Activated naive CD4-positive, alpha-beta T cell treated with anti-CD3 and anti-CD28 coated beads for 36 hours (primary cell): ENCODE measurements around the gene VSX1. TPM values are rescaled to one million over a fixed set of nuclear protein-coding genes. Genes with fewer than 3 reads are reported as not detected.

Experiments used
- CTCF ChIA-PET: fragments of 350-600 bp; sonication (Branson Sonifier 250); formaldehyde crosslinking; loops from one replicate; lab custom pipeline; 2021; ENCODE audit warnings: antibody characterized with exemption; lab: Charles Lee
- DNase-seq: peaks from one replicate; pipeline ENCODE4 v3.0.0-alpha.2; 2020
- H3K27ac Mint-ChIP-seq: one replicate; pipeline ENCODE4 v1.8.0; 2021; ENCODE audit warnings: mild to moderate bottlenecking, mixed read lengths
- H3K27me3 Mint-ChIP-seq: one replicate; pipeline ENCODE4 v1.8.0; 2021; ENCODE audit warnings: low read depth, mixed read lengths
- H3K36me3 Mint-ChIP-seq: one replicate; pipeline ENCODE4 v1.8.0; 2021; ENCODE audit warnings: low read depth, mixed read lengths
- H3K4me1 Mint-ChIP-seq: one replicate; pipeline ENCODE4 v1.8.0; 2021; ENCODE audit warnings: low read depth, mixed read lengths
- H3K4me3 Mint-ChIP-seq: one replicate; pipeline ENCODE4 v1.8.0; 2021; ENCODE audit warnings: mild to moderate bottlenecking, moderate library complexity, mixed read lengths
- H3K9me3 Mint-ChIP-seq: one replicate; pipeline ENCODE4 v1.8.0; 2021; ENCODE audit warnings: mixed read lengths
- intact Hi-C: fragments of 100-400 bp; cut with micrococcal nuclease; formaldehyde crosslinking; loops from one replicate; pipeline ENCODE4 v1.15.1; 2023
- total RNA-seq, 2 experiments: library from RNA; stranded (reverse); gene quantifications; one replicate each; pipeline ENCODE4 v1.2.3, GENCODE V29; 2021

VSX1 gene
- total RNA-seq, 2 experiments from 2014 or later: not detected

DNA sequence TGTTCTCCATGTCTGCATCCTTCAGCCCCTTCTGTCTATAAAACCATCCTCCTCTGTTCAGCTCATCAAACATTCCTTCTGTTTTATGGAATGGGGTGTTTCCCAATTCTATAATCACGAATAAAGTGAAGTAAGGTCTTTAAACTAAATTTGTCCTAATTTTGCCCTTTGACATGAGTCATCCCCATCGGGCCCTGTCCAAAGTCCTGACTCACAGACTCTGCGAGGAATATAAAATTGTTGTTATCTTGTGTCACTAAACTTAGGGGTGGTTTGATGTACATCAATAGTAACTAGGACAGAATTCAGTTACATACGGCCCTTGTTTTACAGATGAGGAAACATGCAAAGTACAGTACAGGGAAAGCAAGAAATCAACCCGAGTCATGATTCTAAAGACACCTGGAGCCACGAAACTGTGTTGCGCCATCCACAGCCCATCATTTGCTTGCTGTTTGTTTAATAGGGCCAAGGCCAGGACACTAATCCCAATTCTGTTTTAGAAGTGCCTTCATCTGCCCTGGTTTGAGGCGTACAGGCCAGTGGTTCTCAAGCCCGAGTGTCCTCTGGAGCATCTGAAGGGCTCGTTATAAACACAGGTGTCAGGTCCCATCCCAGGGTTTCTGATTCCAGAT is 26.8 kb downstream of the VSX1 start:
- CTCF ChIA-PET: interaction anchor here (0.6 to 2.6 kb wide), 4 partner anchors 9 to 61 kb away, joined by 3 to 15 read pairs (median 5); no protein-coding TSS in a partner anchor

DNA sequence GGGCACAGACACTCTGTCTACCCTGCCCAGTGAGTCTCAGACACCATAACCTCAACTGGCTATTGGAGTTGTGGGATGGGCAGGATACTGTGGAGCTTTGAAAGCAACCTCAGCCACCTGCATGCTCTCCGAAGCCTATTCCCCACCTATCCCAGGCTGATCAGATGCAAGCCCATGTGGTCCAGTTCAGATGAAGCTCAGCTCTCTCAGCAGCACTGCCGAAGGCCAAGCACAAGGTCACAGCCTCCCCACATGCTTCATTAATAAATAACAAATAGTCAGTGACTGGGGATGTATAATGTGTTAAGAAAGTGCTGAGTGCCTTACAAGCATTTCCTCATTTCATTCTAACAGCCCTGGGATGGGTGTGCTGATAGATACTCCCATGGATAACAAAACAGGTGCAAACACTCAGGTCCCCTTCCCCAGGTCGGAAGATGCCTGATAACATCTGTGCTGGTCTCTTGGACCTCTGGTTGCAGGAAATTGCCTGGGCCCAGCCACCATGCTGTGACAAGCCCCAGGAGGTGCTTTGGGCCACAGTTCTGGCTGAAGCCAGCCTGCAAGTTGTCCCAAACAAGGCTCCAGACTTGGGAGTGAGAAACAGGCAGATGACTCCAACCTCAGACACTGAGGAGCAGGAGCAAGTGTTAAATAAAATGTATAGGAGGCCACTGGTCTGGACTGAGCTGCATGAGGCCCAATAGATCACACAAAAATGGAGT is 27.7 kb downstream of the VSX1 start:
- intact Hi-C loops: loop anchor here (10.0 kb wide), 1 partner anchor 1689 kb away; the partner anchor contains the start of gene GZF1
- no peak for DNase-seq
- H3K27me3 Mint-ChIP-seq: no peaks in the 10 kb centered on the region
- no peaks in the 10 kb centered on the region for H3K9me3 Mint-ChIP-seq
- no peak overlapping the region for H3K27ac Mint-ChIP-seq
- H3K4me1 Mint-ChIP-seq: peaks cover 58% of the 10 kb centered on the region
- H3K4me3 Mint-ChIP-seq: no peak overlapping the region
- CTCF ChIA-PET: interaction anchor here (0.5 to 2.6 kb wide), 5 partner anchors 10 to 417 kb away, joined by 3 to 15 read pairs (median 4); no protein-coding TSS in a partner anchor
- no peaks in the 10 kb centered on the region for H3K36me3 Mint-ChIP-seq

More for the DNA sequence above, 26.8 kb downstream of the VSX1 start:
- no peak overlapping the region for H3K4me3 Mint-ChIP-seq
- peak; percentile 25 for DNase-seq
- no peaks in the 10 kb centered on the region for H3K36me3 Mint-ChIP-seq
- intact Hi-C loops: loop anchor here (5.0 to 10.0 kb wide), 2 partner anchors 352 to 1690 kb away; partner anchors contain the start of genes GINS1 and GZF1
- peaks cover 58% of the 10 kb centered on the region for H3K4me1 Mint-ChIP-seq
- H3K27me3 Mint-ChIP-seq: no peaks in the 10 kb centered on the region
- H3K9me3 Mint-ChIP-seq: no peaks in the 10 kb centered on the region
- no peak overlapping the region for H3K27ac Mint-ChIP-seq

DNA sequence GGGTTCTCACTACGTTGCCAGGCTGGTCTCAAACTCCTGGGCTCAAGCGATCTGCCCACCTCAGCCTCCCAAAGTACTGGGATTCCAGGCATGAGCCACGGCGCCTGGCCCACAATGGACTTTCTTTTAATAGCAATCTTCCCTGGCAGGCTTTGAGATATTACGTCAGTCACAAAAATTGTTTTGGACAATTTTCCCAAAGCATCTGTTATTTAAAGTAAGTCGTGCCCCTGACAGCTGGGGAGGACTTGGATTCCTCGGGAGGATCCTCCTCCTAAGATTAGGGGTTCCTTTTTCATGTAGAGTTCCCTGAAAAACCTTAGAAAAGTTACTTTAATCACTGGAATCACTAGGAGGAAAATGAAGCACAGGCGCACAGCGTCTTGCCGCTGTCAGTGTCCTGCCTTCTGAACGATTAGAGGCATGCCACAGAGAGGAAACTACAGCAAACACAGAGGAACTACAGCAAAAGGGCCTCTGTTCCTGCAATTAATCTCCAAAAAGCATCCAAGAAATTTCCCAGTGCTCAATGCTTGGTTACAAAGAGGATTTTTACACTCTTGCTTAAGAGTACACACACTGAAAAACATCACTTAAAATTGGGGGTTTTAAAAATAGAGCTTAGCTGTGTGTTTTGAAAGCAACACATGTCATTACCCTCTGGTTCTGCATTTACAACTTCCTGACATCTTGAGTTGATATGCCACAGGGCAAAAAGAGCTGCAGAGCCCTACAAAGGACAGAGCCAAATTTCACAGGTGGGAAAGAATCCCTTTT is 28.5 kb downstream of the VSX1 start:
- Mint-ChIP-seq H3K4me3 (no peak overlapping the region), H3K9me3 (no peaks in the 10 kb centered on the region), H3K4me1 (peaks cover 55% of the 10 kb centered on the region), H3K27ac (no peak overlapping the region), H3K36me3 (no peaks in the 10 kb centered on the region), H3K27me3 (no peaks in the 10 kb centered on the region)
- no peak for DNase-seq
- intact Hi-C loops: loop anchor here (10.0 kb wide), 1 partner anchor 1689 kb away; the partner anchor contains the start of gene GZF1
- CTCF ChIA-PET: interaction anchor here (0.6 to 2.6 kb wide), 5 partner anchors 10 to 562 kb away, joined by 3 to 15 read pairs (median 4); no protein-coding TSS in a partner anchor

DNA sequence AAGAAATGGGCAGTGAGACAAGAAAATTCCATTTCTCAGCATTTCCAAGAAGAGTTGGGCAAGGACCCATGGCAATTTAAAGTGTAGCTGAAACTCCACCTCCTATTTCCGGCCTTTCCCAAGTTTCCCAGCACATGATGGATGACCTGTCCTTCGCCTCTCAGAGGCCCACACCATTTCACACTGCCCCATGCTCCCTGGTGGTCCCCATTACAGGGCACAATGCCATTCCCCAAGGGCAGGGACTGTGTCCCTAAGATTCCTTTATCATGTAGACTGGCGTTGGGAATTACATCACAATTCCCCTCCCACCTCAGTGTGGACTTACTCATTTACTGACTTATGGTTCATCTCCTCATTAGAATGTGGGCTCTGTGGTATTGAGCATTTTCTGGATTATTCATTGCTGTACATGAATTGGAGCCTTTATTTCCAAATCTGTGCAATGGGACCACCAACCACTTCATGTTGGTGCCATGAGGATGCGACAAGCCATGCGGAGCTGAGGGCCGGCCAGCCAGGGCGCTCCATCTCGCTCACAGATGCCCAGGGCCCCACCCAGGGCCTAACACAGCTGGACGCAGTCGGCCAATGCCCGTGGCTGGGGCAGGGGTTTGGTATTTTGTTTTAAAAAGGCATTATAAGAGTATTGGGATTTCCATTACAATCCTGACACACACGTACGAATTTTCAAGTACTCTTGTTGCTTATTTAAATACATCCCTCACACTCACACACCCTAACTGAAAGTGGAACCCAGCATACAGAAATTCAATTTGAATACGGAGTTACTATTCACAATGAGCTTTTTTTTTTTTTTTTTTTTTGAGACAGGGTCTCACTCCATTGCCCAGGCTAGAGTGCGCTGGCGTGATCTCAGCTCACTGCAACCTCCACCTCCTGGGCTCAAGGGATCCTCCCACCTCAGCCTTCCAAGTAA is 29.4 kb downstream of the VSX1 start:
- Mint-ChIP-seq H3K27me3 (no peaks in the 10 kb centered on the region), H3K4me3 (no peak overlapping the region), H3K36me3 (no peaks in the 10 kb centered on the region), H3K9me3 (no peaks in the 10 kb centered on the region), H3K27ac (no peak overlapping the region), H3K4me1 (peaks cover 59% of the 10 kb centered on the region)
- CTCF ChIA-PET: interaction anchor here (0.6 to 2.6 kb wide), 3 partner anchors 58 to 563 kb away, joined by 3 to 15 read pairs (median 4); no protein-coding TSS in a partner anchor
- DNase-seq: no peak
- intact Hi-C loops: loop anchor here (10.0 kb wide), 1 partner anchor 1688 kb away; the partner anchor contains the start of gene GZF1

DNA sequence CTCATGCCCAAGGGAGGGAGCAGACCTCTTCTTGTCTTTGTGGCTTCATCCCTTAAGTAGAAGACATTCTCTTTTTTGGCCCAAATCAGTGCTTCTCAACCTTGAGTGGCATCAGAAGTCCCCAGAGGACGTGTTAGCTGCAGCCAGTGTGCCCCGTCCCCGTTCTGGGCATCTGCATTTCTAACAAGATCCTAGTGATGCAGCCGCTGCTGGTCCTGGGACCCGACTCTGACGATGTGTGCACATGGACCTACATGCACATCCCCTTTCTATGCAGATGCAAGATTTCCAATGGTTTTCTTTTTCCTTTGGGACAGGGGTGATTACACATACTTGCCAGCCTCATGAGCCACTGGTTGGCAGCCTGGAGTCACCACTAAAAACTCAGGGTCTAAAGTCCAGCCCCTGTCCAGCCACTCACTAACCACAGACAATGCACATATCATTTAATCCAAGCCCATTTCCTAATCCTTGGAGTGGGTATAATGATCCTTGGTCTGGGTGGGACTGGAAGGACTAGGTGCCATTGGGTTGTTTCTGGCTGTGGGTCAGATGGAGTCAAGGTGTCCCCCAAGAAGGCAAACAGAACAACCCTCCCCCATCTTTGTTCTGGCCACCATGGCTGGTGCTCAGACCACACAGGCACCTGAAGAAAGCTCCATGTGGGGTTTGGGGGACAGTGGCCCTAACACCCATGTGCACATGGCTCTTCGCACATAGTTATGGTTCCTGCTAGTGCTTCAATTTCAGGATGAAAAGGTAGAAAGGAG is 30.4 kb downstream of the VSX1 start:
- intact Hi-C loops: loop anchor here (10.0 kb wide), 1 partner anchor 1687 kb away; the partner anchor contains the start of gene GZF1
- Mint-ChIP-seq H3K4me3 (no peak overlapping the region), H3K27me3 (no peaks in the 10 kb centered on the region), H3K9me3 (no peaks in the 10 kb centered on the region), H3K4me1 (peaks cover 59% of the 10 kb centered on the region), H3K27ac (no peak overlapping the region), H3K36me3 (peaks cover 1% of the 10 kb centered on the region)
- CTCF ChIA-PET: no interaction called here
- no peak for DNase-seq

DNA sequence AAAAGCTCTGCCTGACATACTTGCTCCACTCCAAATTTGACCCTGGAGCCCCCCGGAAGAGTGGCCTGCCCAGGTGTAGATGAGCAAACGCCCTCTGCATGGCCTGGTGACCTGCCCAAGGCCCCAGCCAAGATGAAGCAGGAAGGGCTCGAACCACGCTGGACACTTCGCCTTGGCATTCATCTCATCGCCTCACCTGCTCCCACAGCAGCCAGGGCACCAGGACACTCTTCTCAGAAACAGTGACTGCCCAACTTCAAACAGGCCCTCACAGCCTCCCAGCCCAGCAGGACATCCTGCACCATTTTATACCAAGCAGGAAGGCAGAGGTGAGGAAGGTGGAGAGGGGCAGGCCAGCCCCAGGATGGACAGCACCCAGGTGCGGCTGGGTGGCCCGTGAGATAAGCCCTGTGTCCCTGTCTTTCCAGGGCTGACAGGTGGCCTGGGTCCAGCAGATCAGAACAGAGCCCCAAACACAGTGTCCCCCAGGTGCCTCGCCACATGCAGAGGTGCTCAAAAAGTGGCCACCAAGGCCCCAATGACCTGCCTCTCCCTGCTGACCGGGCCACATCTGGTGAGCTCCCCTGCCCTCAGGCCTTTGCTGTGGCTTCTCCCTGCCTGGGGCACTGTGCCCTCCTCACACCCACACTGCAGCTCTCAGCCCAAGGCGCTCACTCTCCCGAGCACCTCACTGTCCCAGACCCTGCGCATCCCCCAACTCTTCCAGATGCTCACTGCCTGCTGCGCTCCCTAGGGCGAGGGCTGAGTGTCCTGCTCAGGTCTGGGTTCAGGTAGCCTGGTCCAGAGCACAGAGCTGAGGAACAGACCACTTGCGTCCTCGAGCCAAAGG is 31.2 kb downstream of the VSX1 start:
- no peaks in the 10 kb centered on the region for H3K9me3 Mint-ChIP-seq
- H3K4me1 Mint-ChIP-seq: peaks cover 51% of the 10 kb centered on the region
- H3K36me3 Mint-ChIP-seq: peaks cover 1% of the 10 kb centered on the region
- H3K27me3 Mint-ChIP-seq: no peaks in the 10 kb centered on the region
- no peak overlapping the region for H3K4me3 Mint-ChIP-seq
- intact Hi-C loops: loop anchor here (10.0 kb wide), 1 partner anchor 1686 kb away; the partner anchor contains the start of gene GZF1
- no peak for DNase-seq
- no peak overlapping the region for H3K27ac Mint-ChIP-seq
- CTCF ChIA-PET: no interaction called here

DNA sequence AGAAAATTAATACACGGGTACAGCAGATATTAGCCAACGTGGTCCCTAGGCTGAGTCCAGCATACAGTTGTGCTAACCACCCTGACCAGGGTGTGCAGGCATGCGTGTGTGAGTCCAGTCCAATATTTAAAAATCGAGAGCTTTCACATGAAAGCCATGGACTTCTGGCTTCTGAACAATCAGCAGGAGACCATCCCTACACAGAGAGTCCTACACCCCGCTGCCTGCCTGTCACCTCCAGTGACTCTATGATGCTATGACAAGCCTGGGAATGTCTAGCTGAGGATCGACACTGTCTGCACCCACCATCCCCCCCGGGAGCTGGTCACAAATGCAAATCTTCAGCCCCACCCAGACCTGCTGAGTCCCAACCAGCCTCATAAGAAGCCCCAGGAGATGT is 31.9 kb downstream of the VSX1 start:
- no peaks in the 10 kb centered on the region for H3K9me3 Mint-ChIP-seq
- no peaks in the 10 kb centered on the region for H3K27me3 Mint-ChIP-seq
- intact Hi-C loops: loop anchor here (10.0 kb wide), 1 partner anchor 1685 kb away; the partner anchor contains the start of gene GZF1
- H3K4me3 Mint-ChIP-seq: no peak overlapping the region
- CTCF ChIA-PET: no interaction called here
- no peak overlapping the region for H3K27ac Mint-ChIP-seq
- H3K36me3 Mint-ChIP-seq: peaks cover 1% of the 10 kb centered on the region
- H3K4me1 Mint-ChIP-seq: peaks cover 45% of the 10 kb centered on the region
- no peak for DNase-seq

DNA sequence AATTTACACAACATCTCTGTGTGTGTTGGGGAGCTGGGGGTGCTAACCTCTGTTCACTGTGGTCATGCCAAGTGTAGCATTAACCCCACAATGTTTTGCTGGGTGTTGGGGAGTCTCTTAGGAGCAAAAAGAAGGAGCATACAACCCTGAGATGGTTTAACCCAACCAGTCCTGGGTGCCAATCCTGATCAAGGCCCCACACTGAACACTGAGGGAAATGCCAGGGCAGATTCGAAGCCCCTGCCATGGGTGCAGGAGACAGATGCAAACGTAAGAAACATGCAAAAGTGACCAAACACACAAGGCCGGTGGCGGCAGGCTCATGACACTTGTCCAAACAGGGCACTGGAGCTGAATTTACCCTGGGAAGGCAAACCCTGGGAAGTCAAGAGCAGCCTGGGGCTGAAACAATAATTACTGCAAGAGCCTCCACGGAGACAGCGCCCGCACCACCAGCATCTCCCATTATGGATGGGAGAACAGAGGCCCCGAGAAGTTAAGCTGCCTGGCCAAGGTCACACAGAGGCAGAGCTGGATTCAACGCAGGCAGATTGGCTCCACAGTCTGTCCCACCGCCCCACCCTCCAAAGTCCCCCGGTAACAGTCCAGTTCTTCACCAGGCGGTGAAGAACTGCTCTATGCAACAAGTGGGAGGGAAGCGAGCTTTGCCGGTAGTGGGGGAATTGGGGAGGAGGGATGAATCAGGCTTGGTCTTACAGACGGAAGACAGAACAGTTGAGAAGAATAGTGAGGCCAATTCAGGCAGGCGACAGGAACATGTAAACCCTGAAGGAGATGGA is 32.5 kb downstream of the VSX1 start:
- no peaks in the 10 kb centered on the region for H3K9me3 Mint-ChIP-seq
- intact Hi-C loops: loop anchor here (10.0 kb wide), 1 partner anchor 1685 kb away; the partner anchor contains the start of gene GZF1
- CTCF ChIA-PET: no interaction called here
- H3K4me1 Mint-ChIP-seq: peaks cover 39% of the 10 kb centered on the region
- H3K4me3 Mint-ChIP-seq: no peak overlapping the region
- peaks cover 1% of the 10 kb centered on the region for H3K36me3 Mint-ChIP-seq
- no peak for DNase-seq
- H3K27ac Mint-ChIP-seq: peak overlapping the region; percentile 36
- no peaks in the 10 kb centered on the region for H3K27me3 Mint-ChIP-seq

DNA sequence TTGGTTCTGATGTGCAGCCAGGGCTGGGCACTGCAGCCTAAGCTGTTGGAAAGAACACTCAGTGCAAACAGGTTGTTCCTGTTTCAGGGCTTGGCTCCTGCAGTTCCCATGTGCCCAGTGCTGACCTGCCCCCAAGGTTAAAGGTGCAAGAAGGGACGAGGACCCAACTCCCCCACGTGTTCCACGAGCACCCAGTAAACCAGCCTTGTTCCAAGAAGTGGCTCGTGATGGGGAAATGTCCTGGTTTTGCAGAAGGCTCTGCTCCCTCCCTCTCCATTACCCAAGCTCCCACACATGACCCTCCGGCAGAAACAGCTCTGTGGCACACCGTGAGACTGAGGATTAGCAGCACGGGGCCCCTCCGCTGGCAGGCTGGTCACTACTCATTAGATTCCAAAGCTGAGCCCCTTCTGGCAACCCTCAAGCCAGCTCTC is 33.4 kb downstream of the VSX1 start:
- Mint-ChIP-seq H3K27ac (no peak overlapping the region), H3K9me3 (no peaks in the 10 kb centered on the region), H3K36me3 (peaks cover 1% of the 10 kb centered on the region), H3K27me3 (no peaks in the 10 kb centered on the region), H3K4me3 (no peak overlapping the region), H3K4me1 (peaks cover 30% of the 10 kb centered on the region)
- no peak for DNase-seq
- intact Hi-C loops: no loop called here
- CTCF ChIA-PET: no interaction called here
